ENCODE data around the gene CELF4.

Gene CELF4

DNA sequence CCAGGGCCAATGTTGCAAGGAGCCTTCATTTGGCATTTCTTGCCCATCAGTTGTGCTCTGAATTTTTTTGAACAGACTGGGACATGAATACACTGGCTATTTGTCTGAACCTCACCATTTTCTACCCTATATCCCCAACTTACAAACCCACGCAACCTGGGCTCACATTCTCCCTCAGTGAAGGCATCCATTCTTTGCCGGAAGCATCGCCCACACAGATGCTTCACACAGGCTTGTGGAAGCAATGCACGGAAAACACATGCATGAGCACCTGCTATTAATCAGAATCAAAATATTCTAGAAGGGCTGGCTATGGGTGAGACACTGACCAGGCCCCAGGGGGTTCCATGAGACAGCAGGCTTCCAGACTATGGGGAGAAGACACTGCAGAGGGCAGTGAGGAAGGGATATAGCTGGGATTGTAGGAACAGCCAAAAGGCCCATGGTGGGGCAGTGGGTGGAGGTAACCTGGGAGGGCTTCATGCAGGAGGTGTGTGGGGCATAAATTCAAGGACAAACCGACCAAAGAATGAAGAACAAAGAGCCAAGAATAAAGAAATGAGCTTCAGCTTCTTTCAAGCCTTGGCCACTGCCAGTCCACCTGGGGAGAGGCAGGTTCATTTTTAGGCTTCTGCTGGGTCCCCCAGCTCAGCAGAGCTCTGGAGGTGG, 261.5 kb downstream of the CELF4 start:
- no peak for DNase-seq

DNA sequence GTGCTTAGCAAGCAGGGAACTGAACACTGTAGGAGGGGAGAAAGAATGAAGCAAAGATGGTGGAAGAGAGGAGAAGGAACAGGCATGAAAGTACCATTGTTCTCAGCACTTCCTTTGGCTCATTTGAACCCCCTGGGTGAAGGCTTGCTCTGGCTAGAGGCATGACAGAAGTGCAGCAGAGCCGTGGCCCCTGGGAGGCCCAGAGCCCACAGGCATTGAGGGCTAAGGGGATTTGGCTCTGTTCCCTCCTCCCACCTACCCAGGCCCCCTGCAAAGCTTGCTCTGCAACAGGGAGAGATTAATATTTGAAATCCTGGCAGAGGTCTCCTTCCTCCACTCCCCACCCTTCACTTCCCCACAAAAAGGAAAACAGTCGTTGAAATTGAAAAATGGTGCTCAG, 262.6 kb downstream of the CELF4 start:
- no peak for DNase-seq

DNA sequence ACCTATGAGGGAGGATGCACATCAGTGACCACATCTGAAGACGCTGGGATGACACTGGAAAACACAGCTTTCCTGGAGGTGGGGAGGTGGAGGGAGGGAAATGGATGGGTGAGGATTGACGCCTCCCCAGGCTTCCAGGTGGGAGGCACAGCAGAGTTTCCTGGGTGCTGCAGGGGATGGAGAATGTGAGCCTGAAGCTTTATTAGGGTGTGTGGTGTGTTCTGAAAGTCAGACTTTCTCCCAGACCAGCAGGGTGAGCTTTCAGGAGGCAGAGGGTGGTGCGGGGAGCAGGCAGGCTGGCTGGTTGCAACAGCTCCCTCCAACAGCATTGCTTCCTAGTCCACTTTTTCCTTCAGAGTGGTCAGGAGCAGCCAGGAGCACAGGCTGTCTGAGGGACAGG, 263.1 kb downstream of the CELF4 start:
- no peak for DNase-seq

DNA sequence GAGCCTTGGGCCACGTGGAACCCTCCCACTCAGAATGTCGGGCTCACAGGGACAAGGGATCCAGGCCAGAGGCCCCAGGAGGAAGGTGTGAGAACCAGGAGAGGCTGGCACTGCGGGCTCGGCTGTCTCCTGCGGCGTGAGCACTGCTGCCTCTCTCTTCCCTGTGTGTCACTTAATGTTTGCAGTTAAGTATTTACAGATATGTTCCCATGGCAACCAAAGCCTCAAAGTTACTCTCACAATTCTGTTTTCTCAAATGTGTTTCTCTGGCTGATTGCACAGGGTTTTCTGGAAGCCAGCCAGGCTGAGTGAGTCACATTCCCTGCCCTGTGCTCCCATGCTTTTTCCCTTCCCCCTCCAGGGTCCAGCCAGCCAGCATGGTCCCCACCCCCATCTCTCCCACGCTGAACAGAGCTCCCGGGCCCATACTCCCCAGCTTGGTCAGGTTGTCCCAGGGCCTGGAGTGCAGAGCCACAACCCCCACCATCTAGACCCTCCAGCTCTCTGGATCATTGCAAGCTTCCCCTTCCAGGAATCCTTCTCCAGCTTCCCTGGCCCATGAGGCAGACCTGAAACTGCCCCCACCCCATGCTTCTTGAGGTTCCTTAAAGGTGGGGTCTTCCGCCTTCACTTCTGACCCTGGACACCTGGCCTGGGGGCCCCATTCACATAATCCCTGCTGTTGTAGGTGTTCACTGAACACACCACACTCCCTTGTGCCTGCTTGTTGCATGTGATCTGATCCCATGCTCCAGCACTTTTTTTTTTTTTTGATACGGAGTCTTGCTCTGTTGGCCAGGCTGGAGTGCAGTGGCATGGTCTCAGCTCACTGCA, 265.9 kb downstream of the CELF4 start:
- DNase-seq: no peak

DNA sequence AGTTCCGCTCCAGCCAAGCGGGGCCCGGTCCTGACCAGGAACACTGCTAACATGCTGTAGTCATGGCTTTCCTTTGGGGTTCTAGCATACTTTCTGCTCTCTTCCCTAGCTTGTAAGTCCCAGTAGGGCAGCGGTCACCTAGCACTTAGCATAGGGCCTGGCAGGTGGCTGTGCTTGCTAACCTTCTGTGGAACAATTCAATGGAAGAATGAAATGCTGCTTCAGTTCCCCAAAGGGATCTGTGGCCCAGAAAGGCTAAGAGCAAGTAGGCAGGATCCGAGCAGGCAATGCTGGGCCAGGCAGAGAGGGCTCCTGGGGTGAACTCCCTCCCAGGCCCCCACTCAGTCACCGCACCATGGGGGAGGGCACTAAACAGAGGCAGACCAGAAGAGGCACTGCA, 266.8 kb downstream of the CELF4 start:
- DNase-seq: no peak

DNA sequence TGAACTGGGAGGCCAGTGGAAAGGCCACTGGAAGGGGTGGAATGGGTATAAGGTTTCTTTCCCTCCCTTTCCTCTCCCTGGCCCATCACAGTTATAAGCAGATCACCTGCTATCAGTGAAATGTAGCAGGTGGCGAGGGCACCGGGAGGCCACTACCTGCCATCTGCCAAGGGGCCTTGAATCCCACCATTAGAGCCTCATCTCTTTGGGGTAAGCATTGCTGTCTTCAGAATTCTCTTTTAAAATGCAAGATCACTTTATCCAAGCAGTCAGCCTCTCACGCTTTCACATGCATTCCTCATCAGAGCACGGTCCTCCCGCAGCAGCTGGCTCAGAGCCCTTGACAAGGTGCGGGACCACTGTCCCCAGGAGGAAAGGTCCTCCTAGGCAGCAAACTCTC, 268.5 kb downstream of the CELF4 start:
- DNase-seq: no peak

DNA sequence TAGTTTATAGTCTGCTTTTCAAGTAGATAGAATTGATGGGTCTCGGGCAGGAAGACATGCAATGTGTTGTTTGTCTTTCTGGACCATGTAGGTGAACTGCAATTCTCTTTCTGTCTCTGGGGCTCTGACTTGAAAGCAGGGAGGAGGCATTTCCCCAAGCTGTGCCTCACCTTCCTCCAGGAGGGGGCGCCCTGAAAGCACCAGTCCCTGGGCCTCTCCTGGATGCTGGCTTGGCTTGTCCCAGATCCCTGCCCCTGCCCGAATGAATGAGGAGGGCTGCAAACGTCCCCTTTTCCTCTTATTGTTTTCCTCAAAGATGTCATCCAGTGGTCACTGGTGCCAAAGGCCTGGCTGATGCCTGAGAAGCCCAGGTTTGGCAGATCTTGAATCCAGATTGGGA, 270.6 kb downstream of the CELF4 start:
- DNase-seq: no peak

DNA sequence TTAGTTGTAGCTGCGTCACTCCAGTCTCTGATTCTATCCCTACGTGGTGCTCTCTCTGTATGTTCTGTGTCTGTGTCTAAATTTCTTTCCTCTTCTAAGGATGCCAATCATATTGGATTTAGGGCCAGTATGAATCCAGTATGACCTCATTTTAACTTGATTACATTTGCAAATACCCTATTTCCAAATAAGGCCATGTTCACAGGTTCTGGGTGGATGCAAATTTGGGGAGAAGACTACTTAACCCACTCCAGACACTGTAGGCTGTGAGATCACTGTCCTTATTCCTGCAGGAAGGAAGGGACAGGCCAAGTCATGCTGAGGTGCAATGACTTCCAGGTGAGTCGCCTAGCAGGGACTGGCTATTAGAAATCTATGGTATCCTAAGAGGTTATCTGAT, 272.2 kb downstream of the CELF4 start:
- no peak for DNase-seq

DNA sequence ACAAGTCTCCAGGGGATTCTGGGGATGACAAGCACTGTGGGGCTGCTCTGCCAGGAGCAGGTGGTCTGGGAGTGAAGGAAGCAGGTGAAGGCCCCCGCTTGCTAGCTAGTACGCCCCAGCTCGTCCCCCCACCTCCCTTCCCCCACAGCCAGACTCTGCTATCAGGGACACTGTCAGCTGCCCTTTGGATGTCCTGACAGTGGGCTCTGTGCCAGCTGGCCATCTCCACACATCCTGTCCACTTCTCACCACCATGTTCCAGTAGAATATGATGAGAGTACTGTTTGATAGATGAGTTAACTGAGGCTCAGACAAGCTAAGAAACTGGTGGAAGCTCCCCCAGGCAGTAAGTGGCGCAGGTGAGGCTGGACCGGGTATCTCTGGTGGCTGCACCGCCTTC, 276.2 kb downstream of the CELF4 start:
- DNase-seq: no peak

DNA sequence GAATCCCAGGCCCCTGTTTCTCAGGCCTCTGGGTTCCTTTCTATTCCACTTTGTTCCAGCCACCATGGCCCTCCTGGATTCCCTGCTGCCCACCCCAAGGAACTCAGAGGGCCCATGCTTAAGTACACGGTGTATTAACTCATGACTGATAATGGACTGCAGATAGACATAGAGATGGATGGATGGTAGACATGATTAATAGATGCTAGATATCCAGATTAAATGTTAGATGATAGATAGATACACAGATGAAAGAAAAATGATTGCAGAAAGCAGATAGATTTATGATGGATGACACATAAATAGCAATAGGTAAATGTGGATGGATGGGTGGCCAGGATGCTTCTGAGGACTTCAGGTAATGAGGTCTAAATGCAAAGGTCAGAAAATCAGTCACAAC, 278.0 kb downstream of the CELF4 start:
- no peak for DNase-seq

DNA sequence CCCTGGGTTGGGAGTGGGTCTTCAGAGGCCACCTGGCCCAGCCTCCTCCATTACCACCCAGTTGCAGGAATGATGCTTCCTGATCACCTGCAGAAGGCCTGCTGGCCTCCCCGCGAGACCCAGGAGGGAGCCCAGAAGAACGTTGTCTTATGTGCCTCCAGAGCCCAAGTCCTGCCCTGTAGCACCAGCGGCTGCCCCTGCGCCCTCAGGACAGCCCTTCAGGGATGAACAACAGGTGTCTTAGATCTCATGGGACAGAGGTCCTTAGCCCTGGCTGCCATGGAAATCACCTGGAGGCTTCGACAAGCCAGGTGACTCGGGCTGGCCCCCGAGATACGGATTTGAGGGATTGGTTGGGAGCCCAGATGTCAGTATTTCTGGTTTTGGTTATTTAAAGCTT, 278.8 kb downstream of the CELF4 start:
- DNase-seq: no peak

DNA sequence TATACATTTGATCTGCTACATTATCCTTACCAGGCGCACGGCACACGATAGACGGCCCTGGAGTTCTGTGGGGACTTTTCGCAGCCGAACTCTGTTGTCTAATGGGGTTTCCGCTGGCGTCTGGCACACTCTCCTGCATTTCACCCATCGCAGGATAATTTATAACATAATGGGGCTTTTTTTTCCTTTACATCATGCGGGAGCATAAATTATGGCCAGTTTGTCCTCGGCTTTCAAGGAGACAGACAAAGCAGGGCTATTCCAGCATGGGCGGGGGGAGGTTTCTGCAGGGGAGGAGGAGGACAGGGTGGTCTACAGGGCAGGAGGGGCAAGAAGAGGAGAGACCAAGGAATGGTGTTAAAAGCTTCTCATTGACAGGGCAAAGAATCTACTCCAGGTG, 279.8 kb downstream of the CELF4 start:
- no peak for DNase-seq

DNA sequence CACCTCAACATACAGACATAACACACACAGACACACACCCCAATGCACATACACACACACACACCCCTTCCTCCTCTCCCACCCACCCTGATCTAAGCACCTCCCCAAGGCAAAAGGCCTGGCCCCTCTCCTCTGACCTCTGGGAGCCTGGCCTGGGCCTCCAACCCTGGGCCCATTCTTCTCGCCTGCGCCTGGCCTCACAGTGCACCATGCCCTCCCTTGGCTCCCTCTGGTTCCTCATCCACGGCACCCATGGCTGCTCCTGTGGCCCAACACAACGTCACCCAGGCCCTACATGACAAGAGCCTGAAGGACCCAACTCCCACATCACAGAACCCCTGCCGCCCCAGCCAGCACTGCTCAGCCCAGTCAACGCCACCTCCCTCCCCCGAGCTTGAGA, 281.3 kb downstream of the CELF4 start:
- DNase-seq: no peak

DNA sequence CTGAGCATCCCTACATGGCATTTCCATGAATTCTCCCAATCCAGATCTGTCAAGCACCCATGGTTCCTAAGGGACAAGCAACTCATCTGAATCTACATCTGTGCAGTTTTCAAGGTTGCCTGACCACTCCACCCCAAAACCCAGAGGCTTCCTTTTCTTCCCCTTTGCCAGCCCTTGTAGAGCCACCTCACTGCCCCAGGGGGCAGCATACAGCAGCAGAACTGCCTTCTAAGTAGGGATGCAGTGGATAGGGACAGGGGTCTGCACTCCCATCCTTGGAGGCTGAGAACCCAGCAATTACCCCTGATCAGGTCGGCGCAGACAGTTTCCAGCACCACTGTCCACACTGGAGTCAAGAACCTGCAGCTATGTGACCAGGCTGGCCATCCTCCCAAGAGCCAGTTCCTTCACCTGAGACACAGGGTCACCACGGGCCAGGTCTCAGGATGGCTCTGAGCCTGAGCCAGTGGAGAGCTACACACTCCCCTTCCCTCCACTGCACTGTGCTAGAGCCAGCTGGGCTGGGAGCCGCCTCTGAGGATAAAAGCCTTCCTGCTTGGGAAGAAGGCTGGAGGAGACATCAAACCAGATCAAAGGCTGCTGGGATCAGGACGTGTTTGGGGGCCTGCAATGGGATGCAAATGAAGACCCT, 283.1 kb downstream of the CELF4 start:
- no peak for DNase-seq

DNA sequence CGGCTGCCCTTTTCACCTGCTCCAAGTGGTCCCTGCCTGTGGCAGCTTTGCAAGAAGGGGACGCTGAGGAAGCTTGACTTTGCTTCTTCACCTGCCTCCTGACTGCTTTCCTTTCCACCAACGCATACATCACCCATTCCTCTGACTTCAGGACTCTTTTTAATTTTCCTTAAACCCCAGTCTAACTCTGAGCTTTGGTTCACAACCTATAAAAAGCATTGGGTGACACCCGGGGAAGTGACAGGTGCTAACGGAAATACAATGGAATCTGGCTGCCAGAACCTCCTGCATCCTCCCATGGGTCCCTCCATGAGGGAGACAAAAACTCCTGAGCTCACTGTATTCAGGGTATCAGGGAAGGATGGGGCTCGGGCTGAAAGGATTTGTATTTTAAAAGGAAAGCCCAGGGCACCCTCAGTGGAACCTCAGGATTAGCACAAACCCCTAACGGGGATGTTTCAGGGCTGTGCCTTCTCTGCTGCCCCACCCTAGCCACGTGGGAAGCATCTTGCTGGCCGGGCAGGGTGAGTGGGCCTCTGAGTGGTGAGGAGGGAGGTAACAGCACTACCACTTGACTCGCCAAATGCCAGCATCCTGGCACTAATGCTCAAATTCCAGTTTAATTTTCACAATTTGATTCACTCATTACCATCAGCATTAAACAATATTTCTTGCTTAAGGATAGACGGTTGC, 284.8 kb downstream of the CELF4 start:
- no peak for DNase-seq

DNA sequence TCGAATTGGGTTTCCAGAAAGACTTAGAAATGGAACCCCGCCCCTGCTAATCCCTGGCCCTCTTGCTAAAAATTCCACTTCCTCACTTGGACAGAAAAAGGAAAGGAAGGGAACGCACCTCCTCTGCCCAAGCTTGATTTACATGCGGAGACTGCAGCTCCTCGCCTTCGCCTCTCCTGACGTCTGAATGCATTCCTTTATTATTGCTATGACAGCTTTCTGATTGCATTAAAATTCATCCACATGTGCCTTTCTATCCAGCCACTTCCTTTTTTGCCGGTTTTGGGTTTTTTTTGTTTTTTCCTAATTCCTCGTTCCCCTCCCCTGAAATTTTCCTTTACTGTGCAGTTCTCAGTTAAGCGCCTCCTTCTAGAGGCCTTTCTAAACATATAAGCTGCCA, 287.8 kb downstream of the CELF4 start:
- no peak for DNase-seq

DNA sequence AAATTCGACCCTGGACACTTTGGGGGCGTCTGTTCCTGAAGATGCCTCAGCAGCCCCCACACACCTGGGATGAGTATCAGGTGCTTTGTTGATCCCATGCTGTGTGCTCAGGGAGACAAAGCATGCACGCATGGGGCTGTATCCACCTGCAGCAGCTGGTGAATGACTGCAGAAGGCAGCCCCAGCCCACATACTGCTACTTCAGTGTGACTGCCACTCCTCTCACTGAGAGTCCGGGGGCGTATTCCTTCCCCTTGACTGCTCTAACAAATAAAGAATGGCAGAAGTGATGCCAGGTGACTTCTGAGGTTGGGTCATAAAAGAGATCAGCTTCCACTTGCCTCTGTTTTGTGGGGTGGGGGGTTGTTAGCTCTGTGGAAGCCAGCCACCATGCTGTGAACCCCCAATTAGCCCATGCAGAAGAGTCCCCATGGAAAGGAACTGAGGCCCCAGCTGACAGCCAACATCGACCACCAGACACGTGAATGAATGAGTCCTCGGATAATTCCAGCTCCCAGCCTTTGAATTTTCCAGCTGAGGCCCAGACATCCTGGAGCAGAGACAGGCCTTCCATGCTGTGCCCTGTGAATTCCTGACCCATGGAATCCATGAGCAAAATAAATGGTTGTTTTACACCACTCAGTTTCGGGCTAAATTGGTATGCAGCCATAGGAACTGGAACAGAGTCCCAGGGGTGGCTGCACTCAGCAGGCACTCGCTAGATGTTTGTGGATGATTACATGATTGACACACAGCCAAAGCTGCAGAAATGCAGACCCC, 289.3 kb downstream of the CELF4 start:
- no peak for DNase-seq

DNA sequence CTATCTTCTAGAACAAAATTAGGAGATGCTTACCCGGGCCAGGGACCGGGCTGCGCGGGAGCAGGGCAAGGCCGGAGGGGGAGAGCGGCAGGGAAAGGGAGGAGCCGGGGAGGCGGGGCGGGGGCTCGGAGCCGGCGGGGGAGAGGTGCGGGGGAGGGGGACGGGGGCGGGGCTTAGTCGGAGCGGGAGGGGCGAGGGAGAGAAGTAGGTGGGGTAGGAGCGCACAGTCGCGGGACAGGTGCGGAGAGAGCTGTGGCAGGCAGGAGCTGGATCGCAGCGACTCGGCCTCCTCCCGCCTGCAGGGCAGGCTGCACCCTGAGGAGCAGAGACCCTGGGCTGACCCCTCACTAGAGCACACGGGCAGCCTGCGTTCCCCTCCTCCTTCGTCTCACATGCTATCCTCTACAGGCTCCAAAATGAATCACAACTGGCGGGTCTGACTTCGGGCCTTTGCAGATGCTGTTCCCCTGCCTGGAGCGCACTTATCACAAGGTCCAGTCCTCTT, 290.3 kb downstream of the CELF4 start:
- no peak for DNase-seq

DNA sequence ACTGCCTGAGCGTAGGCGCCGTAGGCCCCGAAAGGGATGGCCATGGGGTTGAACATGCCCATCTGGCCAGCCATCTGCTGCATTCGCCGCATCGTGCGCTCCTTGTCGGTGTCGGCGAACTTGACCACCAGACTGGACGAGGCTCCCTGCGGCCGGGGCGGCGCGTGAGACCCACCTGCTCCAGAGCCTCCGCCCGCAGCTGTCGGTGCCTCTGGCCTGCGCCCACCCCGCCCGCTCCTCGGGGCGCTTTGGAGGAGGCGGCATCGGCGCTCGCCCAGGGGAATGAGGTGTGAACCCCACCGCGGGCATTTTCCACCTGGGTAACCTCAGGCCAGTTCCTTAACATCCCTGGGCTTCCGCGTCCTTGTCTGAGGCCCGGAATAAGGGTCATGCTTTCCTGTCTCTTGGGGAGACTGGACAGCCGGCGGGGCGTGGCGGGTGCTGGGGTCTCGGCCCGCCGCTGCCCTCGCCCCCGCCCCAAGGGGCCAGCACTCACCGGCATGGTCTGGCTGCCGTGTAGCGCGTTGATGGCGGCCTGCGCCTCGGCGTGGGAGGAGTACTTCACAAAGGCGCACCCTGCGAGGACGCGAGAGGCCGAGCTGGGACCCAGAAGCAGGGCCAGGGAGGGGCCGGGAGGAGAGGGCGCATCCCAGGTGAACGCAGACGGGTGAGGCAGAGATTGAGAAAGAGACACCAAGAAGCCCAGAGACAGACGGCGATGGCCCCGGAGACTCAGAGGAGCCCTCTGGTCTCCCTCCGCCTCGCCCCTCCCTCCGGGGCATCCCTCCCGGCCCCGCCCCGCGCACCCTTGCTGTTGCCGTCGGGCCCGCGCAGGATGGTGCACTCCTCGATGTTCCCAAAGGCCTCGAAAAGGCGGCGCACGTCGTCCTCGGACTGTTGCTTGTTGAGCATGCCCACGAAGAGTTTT, 291.0 kb downstream of the CELF4 start:
- no peak for DNase-seq

DNA sequence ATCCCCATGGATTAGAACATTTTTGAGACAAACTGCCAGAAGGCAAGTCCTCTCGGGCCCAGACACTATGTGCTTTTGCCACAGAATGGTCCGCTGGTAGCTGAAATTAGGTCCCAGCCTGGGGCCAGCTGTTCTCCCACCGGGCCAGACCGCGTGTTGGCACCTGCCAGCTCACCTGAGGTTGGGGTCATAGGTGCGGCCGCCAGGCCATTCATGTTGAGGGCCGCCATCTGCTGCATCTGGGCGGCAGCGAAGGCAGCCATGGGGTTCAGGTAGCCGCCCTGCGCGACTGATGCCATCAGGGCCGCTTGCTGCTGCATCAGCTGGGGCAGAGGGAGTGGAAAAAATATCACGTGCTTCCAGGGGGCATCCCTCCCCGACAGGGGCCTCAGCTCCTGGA, 292.8 kb downstream of the CELF4 start:
- no peak for DNase-seq

DNA sequence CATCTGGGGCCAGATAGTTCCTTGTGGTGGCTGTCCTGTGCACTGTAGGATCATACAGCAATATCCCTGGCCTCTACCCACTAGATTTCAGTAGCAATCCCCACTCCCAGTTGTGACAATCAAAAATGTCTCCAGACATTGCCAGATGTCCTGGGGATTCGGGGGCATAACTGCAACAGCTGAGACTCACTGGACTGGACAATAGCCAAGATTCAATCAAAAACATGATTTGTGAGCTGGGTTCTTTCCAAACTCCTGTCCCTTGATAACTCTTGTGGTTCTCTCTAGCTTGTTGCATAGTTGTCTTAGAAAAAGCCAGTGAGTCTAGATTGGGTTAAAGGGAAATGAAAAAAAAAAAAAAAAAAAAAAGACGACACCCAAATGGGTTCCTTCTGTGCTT, 293.4 kb downstream of the CELF4 start:
- no peak for DNase-seq

Measured in activated T-cell treated with anti-CD3 and anti-CD28 coated beads for 4 hours (primary cell).